Stimulated activated CD4-positive, alpha-beta T cell treated with anti-CD3 and anti-CD28 coated beads, Interleukin-2, amount 100 ng/mL, for 24 hours (primary cell): Measurements from ENCODE around the gene HMSD.
A peak's percentile ranks its signal among the peaks of the same experiment; 100 is the strongest.
"Not testable (repeated sequence)": the region's sequence is repeated elsewhere in the genome, so short reads cannot be mapped to it uniquely, and the experiment has no call there.

Experiments used
- DNase-seq, 2 donors: peaks; one replicate each; pipeline ENCODE4 v3.0.0-alpha.2; 2020

HMSD gene

GRCh38 chr18:63949068-63949737, at the start of gene HMSD:
Gene HMSD, plus strand, starts transcription at chr18:63949301. Its CDS starts 4,155 bp downstream, at chr18:63953456.
- peak; percentile 67 to 76 for DNase-seq

- no peak for DNase-seq
Observed at GRCh38 chr18:63903851-63904570, 45.1 kb upstream of the HMSD start.

GRCh38 chr18:63904694-63905093, 44.4 kb upstream of the HMSD start:
- DNase-seq = no peak

GRCh38 chr18:63905361-63905760, 43.7 kb upstream of the HMSD start:
- no peak for DNase-seq

GRCh38 chr18:63906056-63906455, 43.0 kb upstream of the HMSD start:
- no peak for DNase-seq

GRCh38 chr18:63907664-63908063, 41.4 kb upstream of the HMSD start, which contains the start of gene SERPINB10:
Gene SERPINB10, plus strand, starts transcription at chr18:63907958. Its CDS starts 7,553 bp downstream, at chr18:63915511.
- DNase-seq = no peak

GRCh38 chr18:63908858-63909257, 40.2 kb upstream of the HMSD start:
- DNase-seq = no peak

GRCh38 chr18:63909870-63910269, 39.2 kb upstream of the HMSD start:
- no peak for DNase-seq

GRCh38 chr18:63917817-63918216, 31.3 kb upstream of the HMSD start:
- no peak for DNase-seq

GRCh38 chr18:63922049-63922448, 27.1 kb upstream of the HMSD start:
- no peak for DNase-seq

- no peak for DNase-seq
Observed at GRCh38 chr18:63924551-63924950, 24.6 kb upstream of the HMSD start.

GRCh38 chr18:63928331-63928730, 20.8 kb upstream of the HMSD start:
- no peak for DNase-seq

- DNase-seq = not testable (repeated sequence)
Observed at GRCh38 chr18:63929369-63929768, 19.7 kb upstream of the HMSD start.

GRCh38 chr18:63930773-63931354, 18.2 kb upstream of the HMSD start:
- no peak for DNase-seq

- peak; percentile 65 to 71 for DNase-seq
Observed at GRCh38 chr18:63936156-63936931, 12.8 kb upstream of the HMSD start.

GRCh38 chr18:63936932-63937393, 12.1 kb upstream of the HMSD start:
- no peak for DNase-seq

GRCh38 chr18:63940008-63940407, 9.1 kb upstream of the HMSD start:
- no peak for DNase-seq

- not testable (repeated sequence) for DNase-seq
Observed at GRCh38 chr18:63940543-63941050, 8.5 kb upstream of the HMSD start.

- DNase-seq = no peak
Observed at GRCh38 chr18:63947051-63947790, 1.9 kb upstream of the HMSD start.

GRCh38 chr18:63951302-63951705, 2.2 kb downstream of the HMSD start:
- DNase-seq = peak; percentile 17 to 51

GRCh38 chr18:63953811-63954210, 4.7 kb downstream of the HMSD start:
- DNase-seq = no peak

- no peak for DNase-seq
Observed at GRCh38 chr18:63956755-63957154, 7.7 kb downstream of the HMSD start.
